ENCODE data around the gene SPRY4.
"Not testable (repeated sequence)": the region's sequence is repeated elsewhere in the genome, so short reads cannot be mapped to it uniquely, and the experiment has no call there.

Gene SPRY4

DNA sequence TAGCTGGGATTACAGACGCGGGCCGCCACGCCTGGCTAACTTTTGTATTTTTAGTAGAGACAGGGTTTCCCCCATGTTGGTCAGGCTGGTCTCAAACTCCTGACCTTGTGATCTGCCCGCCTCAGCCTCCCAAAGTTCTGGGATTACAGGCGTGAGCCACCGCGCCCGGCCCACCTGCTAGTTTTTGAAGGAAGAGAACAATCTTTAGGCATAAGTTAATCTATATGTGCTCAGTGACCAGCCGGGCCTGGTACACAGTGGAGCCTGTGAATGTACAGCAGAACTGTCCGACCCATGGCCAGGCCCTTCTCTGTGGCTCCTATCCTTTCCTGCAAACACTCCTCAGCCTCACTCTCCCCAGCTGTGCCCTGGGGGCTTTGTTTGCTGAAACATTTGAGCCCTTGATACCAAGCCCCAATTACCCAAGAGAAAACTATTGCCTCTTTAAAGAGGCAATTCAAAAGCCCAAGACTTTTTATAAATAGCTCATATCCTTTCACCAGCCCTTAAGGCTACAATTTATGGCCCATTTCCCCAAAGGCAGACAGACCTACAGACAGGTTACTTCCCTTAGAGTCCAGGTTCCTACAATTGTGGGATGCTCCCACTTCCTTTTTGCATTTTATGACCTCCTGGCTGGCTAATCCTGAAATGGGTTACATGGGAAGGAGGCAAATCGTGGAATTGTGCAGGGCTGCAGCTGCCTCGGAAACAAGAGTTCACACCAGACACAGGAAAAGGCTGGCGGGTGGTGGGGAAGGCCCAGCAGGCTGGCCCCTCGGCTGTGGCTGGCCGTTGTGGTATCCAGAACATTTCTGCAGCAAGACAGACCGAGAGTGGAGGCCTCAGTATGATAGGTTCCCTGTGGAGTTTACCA, 37.5 kb downstream of the SPRY4 start:
- Histone ChIP-seq H3K9ac (ENCODE audit: low read depth, low read length) (no peak overlapping the region), H3K4me3 (ENCODE audit: low read depth, low read length) (no peak overlapping the region), H3K4me1 (ENCODE audit: control insufficient read depth, insufficient read depth, low read length) (peaks cover 2% of the 10 kb centered on the region), H3K27me3 (ENCODE audit: control insufficient read depth, insufficient read depth, low read length) (no peaks in the 10 kb centered on the region), H3K9me3 (ENCODE audit: control insufficient read depth, insufficient read depth, low read length) (no peaks in the 10 kb centered on the region), H3K36me3 (ENCODE audit: control insufficient read depth, insufficient read depth, low read length) (no peaks in the 10 kb centered on the region)

- Histone ChIP-seq H3K4me3 (ENCODE audit: low read depth, low read length) (no peak overlapping the region), H3K36me3 (ENCODE audit: control insufficient read depth, insufficient read depth, low read length) (no peaks in the 10 kb centered on the region), H3K9me3 (ENCODE audit: control insufficient read depth, insufficient read depth, low read length) (no peaks in the 10 kb centered on the region), H3K27me3 (ENCODE audit: control insufficient read depth, insufficient read depth, low read length) (no peaks in the 10 kb centered on the region), H3K9ac (ENCODE audit: low read depth, low read length) (no peak overlapping the region), H3K4me1 (ENCODE audit: control insufficient read depth, insufficient read depth, low read length) (peaks cover 2% of the 10 kb centered on the region)
Observed at GRCh38 chr5:142286111-142286510, 38.7 kb downstream of the SPRY4 start.

GRCh38 chr5:142283304-142283703, 41.5 kb downstream of the SPRY4 start:
- no peaks in the 10 kb centered on the region for H3K27me3 ChIP-seq (ENCODE audit: control insufficient read depth, insufficient read depth, low read length)
- no peaks in the 10 kb centered on the region for H3K9me3 ChIP-seq (ENCODE audit: control insufficient read depth, insufficient read depth, low read length)
- H3K4me3 ChIP-seq (ENCODE audit: low read depth, low read length): no peak overlapping the region
- H3K36me3 ChIP-seq (ENCODE audit: control insufficient read depth, insufficient read depth, low read length): no peaks in the 10 kb centered on the region
- H3K9ac ChIP-seq (ENCODE audit: low read depth, low read length): no peak overlapping the region
- peaks cover 4% of the 10 kb centered on the region for H3K4me1 ChIP-seq (ENCODE audit: control insufficient read depth, insufficient read depth, low read length)

GRCh38 chr5:142281966-142282365, 42.9 kb downstream of the SPRY4 start:
- H3K4me1 ChIP-seq (ENCODE audit: control insufficient read depth, insufficient read depth, low read length): peaks cover 7% of the 10 kb centered on the region
- H3K36me3 ChIP-seq (ENCODE audit: control insufficient read depth, insufficient read depth, low read length): no peaks in the 10 kb centered on the region
- no peak overlapping the region for H3K4me3 ChIP-seq (ENCODE audit: low read depth, low read length)
- no peaks in the 10 kb centered on the region for H3K9me3 ChIP-seq (ENCODE audit: control insufficient read depth, insufficient read depth, low read length)
- no peak overlapping the region for H3K9ac ChIP-seq (ENCODE audit: low read depth, low read length)
- H3K27me3 ChIP-seq (ENCODE audit: control insufficient read depth, insufficient read depth, low read length): no peaks in the 10 kb centered on the region

GRCh38 chr5:142281008-142281367, 43.8 kb downstream of the SPRY4 start:
- H3K9ac ChIP-seq (ENCODE audit: low read depth, low read length): no peak overlapping the region
- no peaks in the 10 kb centered on the region for H3K9me3 ChIP-seq (ENCODE audit: control insufficient read depth, insufficient read depth, low read length)
- H3K27me3 ChIP-seq (ENCODE audit: control insufficient read depth, insufficient read depth, low read length): no peaks in the 10 kb centered on the region
- peaks cover 7% of the 10 kb centered on the region for H3K4me1 ChIP-seq (ENCODE audit: control insufficient read depth, insufficient read depth, low read length)
- H3K36me3 ChIP-seq (ENCODE audit: control insufficient read depth, insufficient read depth, low read length): no peaks in the 10 kb centered on the region
- H3K4me3 ChIP-seq (ENCODE audit: low read depth, low read length): no peak overlapping the region

DNA sequence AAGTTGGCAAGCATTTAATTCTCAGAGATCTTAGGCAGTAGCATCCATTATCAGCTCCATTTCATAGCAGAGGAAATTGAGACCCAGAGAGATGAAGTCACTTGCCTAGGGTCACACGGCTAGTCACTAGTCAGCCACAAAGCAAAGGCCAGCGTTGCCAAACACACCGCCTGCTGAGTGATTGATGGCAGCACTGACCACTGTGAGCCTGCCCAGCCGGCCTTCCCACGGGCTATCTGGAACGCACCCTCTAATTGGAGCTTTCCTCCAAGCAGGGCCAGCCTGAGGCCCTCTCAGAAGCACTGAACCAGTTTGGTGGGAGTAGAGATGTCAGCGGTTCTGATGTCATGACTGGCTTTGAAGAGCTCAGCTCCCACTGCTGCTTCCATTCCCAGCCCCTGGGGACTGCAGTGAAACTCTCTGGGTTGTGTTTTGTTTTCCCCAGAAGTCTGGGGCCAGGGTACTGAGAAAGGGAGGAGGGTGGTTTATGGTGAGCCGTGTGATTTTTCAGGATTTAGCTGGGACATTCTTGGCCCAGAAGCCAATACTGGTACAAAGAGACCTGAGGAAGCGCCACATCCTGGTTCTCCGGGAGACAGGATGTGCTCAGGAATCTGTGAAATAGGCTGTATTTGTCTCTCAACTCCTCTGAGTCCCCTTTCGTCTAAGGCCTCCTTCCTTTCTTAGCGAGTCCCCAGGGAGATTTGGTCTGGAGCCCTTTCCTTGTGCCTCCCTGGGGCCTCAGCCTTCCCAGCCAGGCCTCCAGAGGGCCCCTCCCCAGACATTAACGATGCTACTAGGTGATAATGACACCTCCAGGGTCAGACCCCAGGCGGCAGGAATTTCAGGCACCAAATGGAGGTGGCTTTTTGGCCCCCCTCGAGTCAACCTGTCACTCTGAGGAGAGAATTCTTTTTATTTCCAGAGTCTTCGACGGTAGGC, 44.5 kb downstream of the SPRY4 start:
- no peak overlapping the region for H3K4me3 ChIP-seq (ENCODE audit: low read depth, low read length)
- H3K36me3 ChIP-seq (ENCODE audit: control insufficient read depth, insufficient read depth, low read length): no peaks in the 10 kb centered on the region
- no peaks in the 10 kb centered on the region for H3K27me3 ChIP-seq (ENCODE audit: control insufficient read depth, insufficient read depth, low read length)
- no peaks in the 10 kb centered on the region for H3K9me3 ChIP-seq (ENCODE audit: control insufficient read depth, insufficient read depth, low read length)
- H3K9ac ChIP-seq (ENCODE audit: low read depth, low read length): no peak overlapping the region
- H3K4me1 ChIP-seq (ENCODE audit: control insufficient read depth, insufficient read depth, low read length): peaks cover 7% of the 10 kb centered on the region

GRCh38 chr5:142278627-142279026, 46.2 kb downstream of the SPRY4 start:
- H3K4me1 ChIP-seq (ENCODE audit: control insufficient read depth, insufficient read depth, low read length): peaks cover 7% of the 10 kb centered on the region
- no peak overlapping the region for H3K9ac ChIP-seq (ENCODE audit: low read depth, low read length)
- no peaks in the 10 kb centered on the region for H3K36me3 ChIP-seq (ENCODE audit: control insufficient read depth, insufficient read depth, low read length)
- H3K9me3 ChIP-seq (ENCODE audit: control insufficient read depth, insufficient read depth, low read length): no peaks in the 10 kb centered on the region
- H3K27me3 ChIP-seq (ENCODE audit: control insufficient read depth, insufficient read depth, low read length): no peaks in the 10 kb centered on the region
- H3K4me3 ChIP-seq (ENCODE audit: low read depth, low read length): no peak overlapping the region

DNA sequence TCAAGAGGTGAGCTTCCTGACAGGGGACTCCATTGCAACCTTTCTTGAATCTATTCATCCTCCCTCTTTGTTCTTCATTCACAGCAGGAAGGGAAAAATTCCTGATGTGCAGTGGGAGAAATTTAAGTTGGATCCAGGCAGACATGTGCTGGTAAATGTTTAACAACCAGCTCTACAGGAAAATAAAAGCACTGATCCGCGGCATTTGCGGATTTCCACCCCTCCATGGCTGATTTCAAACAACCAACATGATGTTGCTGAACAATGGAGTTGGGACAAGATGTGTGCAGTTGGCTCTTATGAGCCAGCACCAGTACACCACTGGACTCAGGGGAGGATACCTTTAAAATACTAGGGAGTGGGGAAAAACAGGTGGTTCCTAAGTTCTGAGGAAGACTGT, 47.0 kb downstream of the SPRY4 start:
- Histone ChIP-seq H3K9me3 (ENCODE audit: control insufficient read depth, insufficient read depth, low read length) (no peaks in the 10 kb centered on the region), H3K36me3 (ENCODE audit: control insufficient read depth, insufficient read depth, low read length) (no peaks in the 10 kb centered on the region), H3K9ac (ENCODE audit: low read depth, low read length) (no peak overlapping the region), H3K27me3 (ENCODE audit: control insufficient read depth, insufficient read depth, low read length) (no peaks in the 10 kb centered on the region), H3K4me1 (ENCODE audit: control insufficient read depth, insufficient read depth, low read length) (peaks cover 7% of the 10 kb centered on the region), H3K4me3 (ENCODE audit: low read depth, low read length) (no peak overlapping the region)

- Histone ChIP-seq H3K4me1 (ENCODE audit: control insufficient read depth, insufficient read depth, low read length) (peaks cover 7% of the 10 kb centered on the region), H3K4me3 (ENCODE audit: low read depth, low read length) (no peak overlapping the region), H3K36me3 (ENCODE audit: control insufficient read depth, insufficient read depth, low read length) (no peaks in the 10 kb centered on the region), H3K9me3 (ENCODE audit: control insufficient read depth, insufficient read depth, low read length) (no peaks in the 10 kb centered on the region), H3K27me3 (ENCODE audit: control insufficient read depth, insufficient read depth, low read length) (no peaks in the 10 kb centered on the region), H3K9ac (ENCODE audit: low read depth, low read length) (no peak overlapping the region)
Observed at GRCh38 chr5:142276517-142276916, 48.3 kb downstream of the SPRY4 start.

DNA sequence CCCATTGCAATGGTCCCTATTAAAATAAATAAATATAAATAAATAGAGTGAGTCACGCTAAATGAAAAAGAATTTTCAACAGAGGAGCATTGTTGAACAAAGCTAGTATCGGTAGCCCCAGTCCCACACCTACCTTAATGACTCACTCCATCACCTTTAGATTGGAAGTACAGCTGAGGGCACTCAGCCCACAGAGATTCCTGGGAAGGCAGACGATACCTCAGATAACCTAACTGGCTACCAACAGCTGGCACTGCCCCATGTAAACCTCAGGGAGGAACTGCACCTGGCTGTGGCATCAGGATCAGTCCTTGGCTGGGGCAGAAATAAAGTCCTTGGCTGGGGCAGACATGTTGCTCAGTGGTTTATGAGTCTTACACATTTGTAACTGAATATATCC, 49.3 kb downstream of the SPRY4 start:
- no peak overlapping the region for H3K9ac ChIP-seq (ENCODE audit: low read depth, low read length)
- no peaks in the 10 kb centered on the region for H3K27me3 ChIP-seq (ENCODE audit: control insufficient read depth, insufficient read depth, low read length)
- no peaks in the 10 kb centered on the region for H3K9me3 ChIP-seq (ENCODE audit: control insufficient read depth, insufficient read depth, low read length)
- H3K4me1 ChIP-seq (ENCODE audit: control insufficient read depth, insufficient read depth, low read length): peaks cover 7% of the 10 kb centered on the region
- no peak overlapping the region for H3K4me3 ChIP-seq (ENCODE audit: low read depth, low read length)
- H3K36me3 ChIP-seq (ENCODE audit: control insufficient read depth, insufficient read depth, low read length): no peaks in the 10 kb centered on the region

DNA sequence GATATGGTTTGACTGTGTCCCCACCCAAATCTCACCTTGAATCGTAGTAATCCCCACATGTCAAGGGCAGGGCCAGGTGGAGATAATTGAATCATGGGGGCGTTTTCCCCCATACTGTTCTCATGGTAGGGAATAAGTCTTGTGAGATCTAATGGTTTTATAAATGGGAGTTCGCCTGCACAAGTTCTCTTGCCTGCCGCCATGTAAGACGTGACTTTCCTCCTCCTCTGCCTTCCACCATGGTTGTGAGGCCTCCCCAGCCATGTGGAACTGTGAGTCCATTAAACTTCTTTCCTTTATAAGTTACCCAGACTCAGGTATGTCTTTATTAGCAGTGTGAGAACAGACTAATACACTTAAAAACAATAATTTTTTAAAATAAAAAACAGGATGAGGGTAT, 52.2 kb downstream of the SPRY4 start:
- H3K4me3 ChIP-seq (ENCODE audit: low read depth, low read length); H3K27me3 ChIP-seq (ENCODE audit: control insufficient read depth, insufficient read depth, low read length); H3K36me3 ChIP-seq (ENCODE audit: control insufficient read depth, insufficient read depth, low read length); H3K9me3 ChIP-seq (ENCODE audit: control insufficient read depth, insufficient read depth, low read length); H3K9ac ChIP-seq (ENCODE audit: low read depth, low read length); H3K4me1 ChIP-seq (ENCODE audit: control insufficient read depth, insufficient read depth, low read length): not testable (repeated sequence)

GRCh38 chr5:142264084-142264483, 60.7 kb downstream of the SPRY4 start:
- not testable (repeated sequence) for H3K9me3 ChIP-seq (ENCODE audit: control insufficient read depth, insufficient read depth, low read length); H3K36me3 ChIP-seq (ENCODE audit: control insufficient read depth, insufficient read depth, low read length); H3K9ac ChIP-seq (ENCODE audit: low read depth, low read length); H3K27me3 ChIP-seq (ENCODE audit: control insufficient read depth, insufficient read depth, low read length); H3K4me3 ChIP-seq (ENCODE audit: low read depth, low read length); H3K4me1 ChIP-seq (ENCODE audit: control insufficient read depth, insufficient read depth, low read length)

Data from iPS-15b (cell line).